ENCODE data around the gene TRO. TPM values are rescaled to one million over a fixed set of nuclear protein-coding genes. Genes with fewer than 3 reads are reported as not detected.

Gene TRO
- total RNA-seq, 1 donor = 22.4 TPM

DNA sequence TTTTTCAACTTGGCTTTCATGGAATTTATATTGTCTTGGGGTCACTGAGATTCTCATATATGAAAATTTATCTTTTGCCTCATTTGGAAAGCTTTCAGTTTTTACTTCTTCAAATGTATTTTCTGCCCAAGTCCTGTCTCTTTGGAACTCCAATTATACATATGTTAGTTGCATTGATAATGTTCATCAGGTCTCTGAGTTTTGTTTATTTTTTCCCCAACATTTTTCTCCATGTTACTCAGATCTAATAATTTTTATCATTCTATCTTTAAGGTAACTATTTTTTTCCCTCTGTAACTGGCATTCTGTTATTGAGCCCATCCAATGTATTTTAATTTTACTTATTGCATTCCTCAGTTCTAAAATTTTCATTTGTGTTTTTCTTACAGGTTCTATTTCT, 10.7 kb upstream of the TRO start:
- TF ChIP-seq, protein P1, sequence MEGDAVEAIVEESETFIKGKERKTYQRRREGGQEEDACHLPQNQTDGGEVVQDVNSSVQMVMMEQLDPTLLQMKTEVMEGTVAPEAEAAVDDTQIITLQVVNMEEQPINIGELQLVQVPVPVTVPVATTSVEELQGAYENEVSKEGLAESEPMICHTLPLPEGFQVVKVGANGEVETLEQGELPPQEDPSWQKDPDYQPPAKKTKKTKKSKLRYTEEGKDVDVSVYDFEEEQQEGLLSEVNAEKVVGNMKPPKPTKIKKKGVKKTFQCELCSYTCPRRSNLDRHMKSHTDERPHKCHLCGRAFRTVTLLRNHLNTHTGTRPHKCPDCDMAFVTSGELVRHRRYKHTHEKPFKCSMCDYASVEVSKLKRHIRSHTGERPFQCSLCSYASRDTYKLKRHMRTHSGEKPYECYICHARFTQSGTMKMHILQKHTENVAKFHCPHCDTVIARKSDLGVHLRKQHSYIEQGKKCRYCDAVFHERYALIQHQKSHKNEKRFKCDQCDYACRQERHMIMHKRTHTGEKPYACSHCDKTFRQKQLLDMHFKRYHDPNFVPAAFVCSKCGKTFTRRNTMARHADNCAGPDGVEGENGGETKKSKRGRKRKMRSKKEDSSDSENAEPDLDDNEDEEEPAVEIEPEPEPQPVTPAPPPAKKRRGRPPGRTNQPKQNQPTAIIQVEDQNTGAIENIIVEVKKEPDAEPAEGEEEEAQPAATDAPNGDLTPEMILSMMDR (IDR thresholded peaks at IDR 0.05; ENCODE audit: extremely low read depth, low read depth, low read length) = no peak

GRCh38 chrX:54921427-54922021, 900 bp downstream of the TRO start:
- TF ChIP-seq, protein P1 (IDR thresholded peaks at IDR 0.05; ENCODE audit: extremely low read depth, low read depth, low read length) = no peak
- Histone ChIP-seq H3K4me2 (ENCODE audit: insufficient read depth, low read length) (peak overlapping the region; percentile 82), H3K4me3 (ENCODE audit: insufficient read depth, low read length) (peak overlapping the region; percentile 80), H3K4me1 (ENCODE audit: insufficient read depth, low read length) (no peaks in the 10 kb centered on the region), H3K36me3 (ENCODE audit: insufficient read depth, low read length) (peaks cover 5% of the 10 kb centered on the region), H4K20me1 (ENCODE audit: insufficient read depth, low read length) (no peaks in the 10 kb centered on the region), H3K9me3 (ENCODE audit: low read depth, low read length) (no peaks in the 10 kb centered on the region), H3K27me3 (ENCODE audit: insufficient read depth, low read length) (no peaks in the 10 kb centered on the region), H3K79me2 (ENCODE audit: insufficient read depth, low read length) (no peaks in the 10 kb centered on the region), H2AFZ (ENCODE audit: low read length) (peak overlapping the region; percentile 78), H3K27ac (ENCODE audit: low read depth, low read length) (no peak overlapping the region)
- peak; percentile 79 for DNase-seq (ENCODE audit: insufficient read length, low spot score, missing footprints)

More for the DNA sequence above, 10.7 kb upstream of the TRO start:
- H3K79me2 ChIP-seq (ENCODE audit: insufficient read depth, low read length) = no peaks in the 10 kb centered on the region
- peaks cover 2% of the 10 kb centered on the region for H3K9me3 ChIP-seq (ENCODE audit: low read depth, low read length)
- H3K4me1 ChIP-seq (ENCODE audit: insufficient read depth, low read length) = no peaks in the 10 kb centered on the region
- no peaks in the 10 kb centered on the region for H3K27me3 ChIP-seq (ENCODE audit: insufficient read depth, low read length)
- no peak for DNase-seq (ENCODE audit: insufficient read length, low spot score, missing footprints)
- no peak overlapping the region for H2AFZ ChIP-seq (ENCODE audit: low read length)
- no peaks in the 10 kb centered on the region for H3K36me3 ChIP-seq (ENCODE audit: insufficient read depth, low read length)
- no peak overlapping the region for H3K27ac ChIP-seq (ENCODE audit: low read depth, low read length)
- no peaks in the 10 kb centered on the region for H4K20me1 ChIP-seq (ENCODE audit: insufficient read depth, low read length)
- H3K4me2 ChIP-seq (ENCODE audit: insufficient read depth, low read length) = no peak overlapping the region
- H3K4me3 ChIP-seq (ENCODE audit: insufficient read depth, low read length) = no peak overlapping the region

DNA sequence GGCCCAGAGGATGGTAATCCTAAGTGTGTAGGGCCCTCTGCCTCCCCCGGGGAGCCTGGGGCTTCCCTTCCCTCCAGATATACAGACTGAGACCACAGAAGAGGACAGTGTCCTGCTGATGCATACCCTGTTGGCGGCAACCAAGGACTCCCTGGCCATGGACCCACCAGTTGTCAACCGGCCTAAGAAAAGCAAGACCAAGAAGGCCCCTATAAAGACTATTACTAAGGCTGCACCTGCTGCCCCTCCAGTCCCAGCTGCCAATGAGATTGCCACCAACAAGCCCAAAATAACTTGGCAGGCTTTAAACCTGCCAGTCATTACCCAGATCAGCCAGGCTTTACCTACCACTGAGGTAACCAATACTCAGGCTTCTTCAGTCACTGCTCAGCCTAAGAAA, 1.9 kb downstream of the TRO start:
- no peaks in the 10 kb centered on the region for H3K4me1 ChIP-seq (ENCODE audit: insufficient read depth, low read length)
- TF ChIP-seq, protein P1 (IDR thresholded peaks at IDR 0.05; ENCODE audit: extremely low read depth, low read depth, low read length) = no peak

GRCh38 chrX:54923376-54923775, 2.8 kb downstream of the TRO start:
- peaks cover 5% of the 10 kb centered on the region for H3K36me3 ChIP-seq (ENCODE audit: insufficient read depth, low read length)
- H3K4me2 ChIP-seq (ENCODE audit: insufficient read depth, low read length) = no peak overlapping the region
- no peak for DNase-seq (ENCODE audit: insufficient read length, low spot score, missing footprints)
- H3K79me2 ChIP-seq (ENCODE audit: insufficient read depth, low read length) = no peaks in the 10 kb centered on the region
- H3K27me3 ChIP-seq (ENCODE audit: insufficient read depth, low read length) = no peaks in the 10 kb centered on the region
- TF ChIP-seq, protein P1 (IDR thresholded peaks at IDR 0.05; ENCODE audit: extremely low read depth, low read depth, low read length) = no peak
- no peaks in the 10 kb centered on the region for H3K9me3 ChIP-seq (ENCODE audit: low read depth, low read length)
- H2AFZ ChIP-seq (ENCODE audit: low read length) = no peak overlapping the region
- no peaks in the 10 kb centered on the region for H4K20me1 ChIP-seq (ENCODE audit: insufficient read depth, low read length)
- no peak overlapping the region for H3K4me3 ChIP-seq (ENCODE audit: insufficient read depth, low read length)
- no peak overlapping the region for H3K27ac ChIP-seq (ENCODE audit: low read depth, low read length)
- no peaks in the 10 kb centered on the region for H3K4me1 ChIP-seq (ENCODE audit: insufficient read depth, low read length)

More for the DNA sequence above, 1.9 kb downstream of the TRO start:
- Histone ChIP-seq H3K27ac (ENCODE audit: low read depth, low read length) (no peak overlapping the region), H3K27me3 (ENCODE audit: insufficient read depth, low read length) (no peaks in the 10 kb centered on the region), H3K4me2 (ENCODE audit: insufficient read depth, low read length) (no peak overlapping the region), H3K9me3 (ENCODE audit: low read depth, low read length) (no peaks in the 10 kb centered on the region), H3K4me3 (ENCODE audit: insufficient read depth, low read length) (no peak overlapping the region), H2AFZ (ENCODE audit: low read length) (no peak overlapping the region), H4K20me1 (ENCODE audit: insufficient read depth, low read length) (no peaks in the 10 kb centered on the region), H3K79me2 (ENCODE audit: insufficient read depth, low read length) (no peaks in the 10 kb centered on the region), H3K36me3 (ENCODE audit: insufficient read depth, low read length) (peaks cover 5% of the 10 kb centered on the region)
- no peak for DNase-seq (ENCODE audit: insufficient read length, low spot score, missing footprints)
